ENCODE measurements around the gene PCNX1.

DNA sequence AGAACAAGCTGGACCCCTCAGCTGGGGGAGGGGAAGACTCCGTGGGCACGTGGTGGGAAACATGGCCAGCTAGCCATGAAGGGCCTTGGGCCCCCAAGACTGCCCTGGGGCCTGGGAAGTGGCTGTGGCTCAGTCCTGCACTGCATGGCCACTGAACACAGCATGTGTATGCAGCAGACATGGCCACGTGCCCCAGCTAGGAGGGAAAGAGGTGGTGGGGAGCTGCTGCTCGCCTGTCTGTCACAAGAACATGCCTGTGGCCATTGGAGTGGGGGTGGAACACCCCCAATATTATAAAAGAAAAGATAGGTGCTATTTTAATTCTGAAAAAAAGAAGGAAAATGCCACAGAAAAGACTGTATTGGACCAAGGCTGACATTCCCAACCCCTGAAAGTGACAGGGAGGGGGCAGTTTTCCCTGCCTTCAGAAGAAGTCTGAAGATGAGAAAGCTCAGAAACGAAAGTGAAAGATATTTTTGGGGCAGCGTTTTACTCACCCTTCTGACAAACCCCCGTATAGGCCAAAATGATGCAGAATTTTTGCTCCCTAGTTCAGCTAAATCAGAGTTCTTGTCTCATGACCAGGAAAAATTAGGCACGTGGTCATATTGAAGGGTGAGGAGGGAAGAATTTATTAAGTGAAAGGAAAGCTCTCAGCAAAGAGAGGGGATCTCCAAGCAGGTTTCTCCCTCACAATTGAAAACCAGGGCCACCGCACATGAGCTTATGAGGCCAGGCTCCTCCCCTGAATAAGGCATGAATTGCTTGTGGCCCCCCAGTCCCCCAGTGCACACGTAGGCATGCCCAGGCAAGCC, 35.2 kb upstream of the PCNX1 start:
- TF ChIP-seq, protein P1, sequence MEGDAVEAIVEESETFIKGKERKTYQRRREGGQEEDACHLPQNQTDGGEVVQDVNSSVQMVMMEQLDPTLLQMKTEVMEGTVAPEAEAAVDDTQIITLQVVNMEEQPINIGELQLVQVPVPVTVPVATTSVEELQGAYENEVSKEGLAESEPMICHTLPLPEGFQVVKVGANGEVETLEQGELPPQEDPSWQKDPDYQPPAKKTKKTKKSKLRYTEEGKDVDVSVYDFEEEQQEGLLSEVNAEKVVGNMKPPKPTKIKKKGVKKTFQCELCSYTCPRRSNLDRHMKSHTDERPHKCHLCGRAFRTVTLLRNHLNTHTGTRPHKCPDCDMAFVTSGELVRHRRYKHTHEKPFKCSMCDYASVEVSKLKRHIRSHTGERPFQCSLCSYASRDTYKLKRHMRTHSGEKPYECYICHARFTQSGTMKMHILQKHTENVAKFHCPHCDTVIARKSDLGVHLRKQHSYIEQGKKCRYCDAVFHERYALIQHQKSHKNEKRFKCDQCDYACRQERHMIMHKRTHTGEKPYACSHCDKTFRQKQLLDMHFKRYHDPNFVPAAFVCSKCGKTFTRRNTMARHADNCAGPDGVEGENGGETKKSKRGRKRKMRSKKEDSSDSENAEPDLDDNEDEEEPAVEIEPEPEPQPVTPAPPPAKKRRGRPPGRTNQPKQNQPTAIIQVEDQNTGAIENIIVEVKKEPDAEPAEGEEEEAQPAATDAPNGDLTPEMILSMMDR (IDR thresholded peaks at IDR 0.05) = no peak
- no peak for TF ChIP-seq POLR2A (IDR thresholded peaks at IDR 0.05)

All from adrenal gland (tissue), 5 donors.